H1 (cell line): ENCODE measurements around the gene NCCRP1. TPM values are rescaled to one million over a fixed set of nuclear protein-coding genes. Genes with fewer than 3 reads are reported as not detected.

ENCODE experiments used
- CEBPB ChIP-seq: IDR thresholded peaks from 2 replicates; pipeline ENCODE4 v1.6.1; 2012; ENCODE audit warnings: low read depth, low read length
- CHD7 ChIP-seq: fragments of 300-600 bp; sonication (generic); IDR thresholded peaks from 2 replicates; pipeline ENCODE4 v1.7.1; 2012; ENCODE audit warnings: low read length, moderate library complexity, mild to moderate bottlenecking, inconsistent platforms; ENCODE audit not compliant: insufficient replicate concordance
- MAX ChIP-seq: IDR thresholded peaks from 2 replicates; pipeline ENCODE4 v1.6.1; 2012; ENCODE audit warnings: inconsistent platforms
- SIN3A ChIP-seq, 2 experiments: IDR thresholded peaks in 1 of 2; conservative IDR thresholded peaks in 1 of 2; 2 replicates each; pipeline ENCODE4 v1.6.1; 2011 to 2012; ENCODE audit warnings: low read length in 2 of 2, improper control_type of control experiment in 1 of 2, low read depth in 1 of 2, mild to moderate bottlenecking in 1 of 2
- SP4 ChIP-seq: IDR thresholded peaks from 2 replicates; pipeline ENCODE4 v1.6.1; 2012; ENCODE audit warnings: low read length, inconsistent platforms
- TAF7 ChIP-seq: optimal IDR thresholded peaks from 2 replicates; pipeline ENCODE3; 2011; ENCODE audit warnings: low read depth, mild to moderate bottlenecking, inconsistent platforms, low read length, moderate library complexity, borderline replicate concordance
- TEAD4 ChIP-seq: IDR thresholded peaks from 2 replicates; pipeline ENCODE4 v1.6.1; 2012; ENCODE audit warnings: low read depth, low read length, inconsistent platforms, mixed read lengths
- polyA plus RNA-seq, 7 experiments: library from polyadenylated mRNA; depleted of rRNA in 3 of 7; stranded (reverse) in 5 of 7; unstranded in 2 of 7; fragments of >200 nt in 5 of 7; fragments of 200-250 nt in 2 of 7; gene quantifications; 1 replicate in 5 of 7; 2 replicates in 1 of 7; 4 replicates in 1 of 7; pipeline versions ENCODE4 v1.2.1 to v1.2.3, GENCODE V29; 2011 to 2013; ENCODE audit warnings: missing spikeins in 2 of 7, mixed read lengths in 2 of 7
- total RNA-seq: library from RNA; stranded (reverse); fragmentation: NEBNext Ultra II Directional; extraction: Animal tissue kit (Norgen Biotek cat#: 25700); gene quantifications from 2 replicates; pipeline ENCODE4 v1.2.1, GENCODE V29; 2021

NCCRP1 gene
- total and polyA plus RNA-seq, 2 of the 8 experiments (the other 6 are each of a cell fraction or from before 2014, with no cell fraction given), result 2.8 to 7.9 TPM

GRCh38 chr19:39165857-39166256 lies 30.9 kb upstream of the NCCRP1 start (continued):
- TF ChIP-seq CHD7, result no peak
- TF ChIP-seq SP4, result no peak
- no peak for TF ChIP-seq CEBPB
- no peak for TF ChIP-seq SIN3A (conservative IDR thresholded peaks at IDR 0.05 in 1 of 2, IDR thresholded peaks at IDR 0.05 in 1 of 2; ENCODE audit: low read depth in 1 of 2, low read length in 2 of 2)
- no peak for TF ChIP-seq TAF7
- no peak for TF ChIP-seq MAX
- TF ChIP-seq TEAD4, result no peak
- TF ChIP-seq, all 59 proteins: peak for 0
